Gastrocnemius medialis (tissue), 4 donors: ENCODE results near the gene GCK. TPM values are rescaled to one million over a fixed set of nuclear protein-coding genes. Genes with fewer than 3 reads are reported as not detected.

Experiments used
- ATAC-seq, 2 donors: fragments of 150-250 bp; one replicate each; pipeline ENCODE4 v1.9.1; 2016
- DNase-seq, 2 donors: peaks; one replicate each; pipeline ENCODE4 v3.0.0-alpha.2; 2019
- H3K27ac ChIP-seq, 4 donors: fragments of 200-600 bp; sonication (generic); 1 replicate in 1 of 4; 2 replicates in 3 of 4; pipeline ENCODE4 v1.5.1; 2016 to 2018; ENCODE audit warnings: mild to moderate bottlenecking in 2 of 4, moderate library complexity in 1 of 4
- H3K27me3 ChIP-seq, 3 donors: fragments of 200-600 bp; sonication (generic) in 2 of 3; 1 replicate in 1 of 3; 2 replicates in 2 of 3; pipeline versions ENCODE4 v1.5.1 to v1.6.0; 2016 to 2019; ENCODE audit warnings: mild to moderate bottlenecking in 1 of 3, moderate library complexity in 1 of 3
- H3K36me3 ChIP-seq, 2 donors: fragments of 200-600 bp; sonication (generic) in 1 of 2; one replicate each; pipeline ENCODE4 v1.5.1; 2017 to 2018
- H3K4me1 ChIP-seq, 2 donors: fragments of 200-600 bp; sonication (generic) in 1 of 2; one replicate each; pipeline ENCODE4 v1.5.1; 2016 to 2017; ENCODE audit warnings: mild to moderate bottlenecking in 2 of 2
- H3K4me3 ChIP-seq, 4 donors: fragments of 200-600 bp; sonication (generic) in 3 of 4; 1 replicate in 1 of 4; 2 replicates in 3 of 4; pipeline ENCODE4 v1.5.1; 2016 to 2019; ENCODE audit warnings: mild to moderate bottlenecking in 2 of 4
- H3K9me3 ChIP-seq, 3 donors: fragments of 200-600 bp; sonication (generic) in 2 of 3; 1 replicate in 1 of 3; 2 replicates in 2 of 3; pipeline ENCODE4 v1.5.1; 2016 to 2019
- CTCF ChIP-seq, 5 experiments: fragments of 450-650 bp in 3 of 5; fragments of 200-600 bp in 2 of 5; sonication (generic) in 2 of 5; IDR thresholded peaks in 4 of 5; conservative IDR thresholded peaks in 1 of 5; 1 replicate in 4 of 5; 2 replicates in 1 of 5; pipeline ENCODE4 v1.5.1; 2016 to 2019; ENCODE audit warnings: antibody characterized with exemption in 5 of 5, mild to moderate bottlenecking in 3 of 5, moderate library complexity in 3 of 5
- POLR2A ChIP-seq, 2 donors: fragments of 450-650 bp; IDR thresholded peaks; one replicate each; pipeline ENCODE4 v1.6.1; 2017; ENCODE audit warnings: antibody characterized with exemption in 2 of 2, mild to moderate bottlenecking in 2 of 2, moderate library complexity in 2 of 2
- in situ Hi-C, 4 donors: fragments of 200-750 bp; cut with MboI; loops; one replicate each; pipeline versions ENCODE4 v1.15.0 to v1.8.0; 2017; ENCODE audit warnings: low sequenced_read_pairs in 4 of 4
- intact Hi-C: fragments of 100-400 bp; cut with DNase I; formaldehyde crosslinking; loops from one replicate; pipeline ENCODE4 v1.15.1; 2023; ENCODE audit warnings: low total_unique reads
- total RNA-seq, 4 donors: library from RNA; depleted of rRNA; stranded (reverse); fragments of >200 nt; gene quantifications; one replicate each; pipeline versions ENCODE4 v1.1.0 to v1.2.3, GENCODE V29; 2016

Gene GCK
- total RNA-seq, 4 donors from 2014 or later: 0.33 TPM; not detected in 3

- Histone ChIP-seq H3K27me3 (no peaks in the 10 kb centered on the region), H3K36me3 (peaks cover 0 to 4% of the 10 kb centered on the region in 2 donors), H3K27ac (no peak overlapping the region), H3K9me3 (no peaks in the 10 kb centered on the region), H3K4me3 (no peak overlapping the region), H3K4me1 (peaks cover 0 to under 1% of the 10 kb centered on the region in 2 donors)
- DNase-seq (no peak), ATAC-seq (peak in 1 of 2 donors; percentile 25)
- TF ChIP-seq CTCF (IDR thresholded peaks at IDR 0.05 in 4 of 5, conservative IDR thresholded peaks at IDR 0.05 in 1 of 5) (no peak), POLR2A (IDR thresholded peaks at IDR 0.05) (no peak)
- intact Hi-C loops (no loop called here), in situ Hi-C loops (loop anchor here in 1 of 4 donors (25.0 kb wide), 1 partner anchor 252 kb away; the partner anchor contains the start of gene NUDCD3)
Observed at GRCh38 chr7:44235582-44236332, 46.5 kb upstream of the GCK start.

- intact Hi-C loops: no loop called here
- in situ Hi-C loops: loop anchor here in 1 of 4 donors (25.0 kb wide), 1 partner anchor 252 kb away; the partner anchor contains the start of gene NUDCD3
- no peaks in the 10 kb centered on the region for H3K27me3 ChIP-seq
Observed at GRCh38 chr7:44235066-44235465, 45.8 kb upstream of the GCK start.

GRCh38 chr7:44232901-44233715 is 43.9 kb upstream of the GCK start:
- Histone ChIP-seq H3K4me3 (no peak overlapping the region), H3K9me3 (no peaks in the 10 kb centered on the region), H3K36me3 (no peaks in the 10 kb centered on the region), H3K27ac (no peak overlapping the region), H3K27me3 (no peaks in the 10 kb centered on the region), H3K4me1 (no peaks in the 10 kb centered on the region)
- in situ Hi-C loops (loop anchor here in 1 of 4 donors (25.0 kb wide), 1 partner anchor 254 kb away; the partner anchor contains the start of gene NUDCD3), intact Hi-C loops (no loop called here)
- TF ChIP-seq CTCF (IDR thresholded peaks at IDR 0.05 in 4 of 5, conservative IDR thresholded peaks at IDR 0.05 in 1 of 5) (no peak), POLR2A (IDR thresholded peaks at IDR 0.05) (no peak)
- DNase-seq (no peak), ATAC-seq (no peak)

More at GRCh38 chr7:44235066-44235465, 45.8 kb upstream of the GCK start:
- TF ChIP-seq POLR2A (IDR thresholded peaks at IDR 0.05) (no peak), CTCF (IDR thresholded peaks at IDR 0.05 in 4 of 5, conservative IDR thresholded peaks at IDR 0.05 in 1 of 5) (no peak)
- no peak overlapping the region for H3K4me3 ChIP-seq
- H3K36me3 ChIP-seq: no peaks in the 10 kb centered on the region
- H3K27ac ChIP-seq: no peak overlapping the region
- ATAC-seq: no peak
- H3K9me3 ChIP-seq: no peaks in the 10 kb centered on the region
- H3K4me1 ChIP-seq: no peaks in the 10 kb centered on the region
- DNase-seq: no peak

GRCh38 chr7:44232396-44232795 is 43.2 kb upstream of the GCK start:
- Histone ChIP-seq H3K4me3 (no peak overlapping the region), H3K9me3 (no peaks in the 10 kb centered on the region), H3K27me3 (no peaks in the 10 kb centered on the region), H3K4me1 (no peaks in the 10 kb centered on the region), H3K36me3 (no peaks in the 10 kb centered on the region), H3K27ac (no peak overlapping the region)
- DNase-seq (no peak), ATAC-seq (no peak)
- TF ChIP-seq CTCF (IDR thresholded peaks at IDR 0.05 in 4 of 5, conservative IDR thresholded peaks at IDR 0.05 in 1 of 5) (no peak), POLR2A (IDR thresholded peaks at IDR 0.05) (no peak)
- intact Hi-C loops: no loop called here
- in situ Hi-C loops: loop anchor here in 1 of 4 donors (25.0 kb wide), 1 partner anchor 255 kb away; the partner anchor contains the start of gene NUDCD3
